OCI-LY7 (cell line): Measurements from ENCODE around the gene RNF41. TPM values are rescaled to one million over a fixed set of nuclear protein-coding genes. Genes with fewer than 3 reads are reported as not detected.

Experiments used
- BruUV-seq: library from RNA; stranded (reverse); fragments of 400-500 nt; replicated peaks from 2 replicates; lab custom pipeline; 2021; lab: Mats Ljungman, UMichigan
- CTCF ChIA-PET: fragments of 300-600 bp; sonication (Branson Sonifier 250); formaldehyde crosslinking; loops from one replicate; lab custom pipeline; 2022; ENCODE audit warnings: antibody characterized with exemption; ENCODE audit not compliant: unreplicated experiment; lab: Charles Lee
- POLR2A ChIA-PET: fragments of 300-600 bp; sonication (Branson Sonifier 250); formaldehyde crosslinking; loops from one replicate; lab custom pipeline; 2022; ENCODE audit warnings: antibody characterized with exemption; lab: Charles Lee
- DNase-seq: peaks from one replicate; pipeline ENCODE4 v3.0.0-alpha.2; 2015; ENCODE audit warnings: low spot score
- H2AFZ ChIP-seq: fragments of 200-600 bp; sonication (generic), shearing (Covaris generic); 2 replicates; pipeline ENCODE4 v1.6.1; 2014; ENCODE audit warnings: mild to moderate bottlenecking, antibody characterized with exemption, low read length, moderate library complexity
- H3K27ac ChIP-seq: fragments of 200-600 bp; sonication (generic); 2 replicates; pipeline ENCODE4 v1.5.1; 2014; ENCODE audit warnings: mixed run types, low read depth, mild to moderate bottlenecking, moderate library complexity, low read length, inconsistent platforms; ENCODE audit not compliant: poor library complexity, severe bottlenecking
- H3K36me3 ChIP-seq: fragments of 200-600 bp; sonication (generic); 2 replicates; pipeline ENCODE4 v1.6.1; 2014; ENCODE audit warnings: mild to moderate bottlenecking, antibody characterized with exemption, low read length, moderate library complexity, mixed read lengths; ENCODE audit not compliant: insufficient read depth
- H3K4me1 ChIP-seq: fragments of 200-600 bp; sonication (generic); 2 replicates; pipeline ENCODE4 v1.5.1; 2014; ENCODE audit warnings: mild to moderate bottlenecking, low read length; ENCODE audit not compliant: insufficient read depth, poor library complexity, severe bottlenecking
- H3K4me2 ChIP-seq: fragments of 200-600 bp; sonication (generic); 2 replicates; pipeline ENCODE4 v1.6.1; 2014; ENCODE audit warnings: mild to moderate bottlenecking, low read length
- H3K4me3 ChIP-seq: fragments of 200-600 bp; sonication (generic); 2 replicates; pipeline ENCODE4 v1.5.1; 2014; ENCODE audit warnings: mild to moderate bottlenecking, low read depth, low read length; ENCODE audit not compliant: poor library complexity, severe bottlenecking
- H3K79me2 ChIP-seq: fragments of 200-600 bp; sonication (generic); 2 replicates; pipeline ENCODE4 v1.6.1; 2016; ENCODE audit warnings: low read depth, mild to moderate bottlenecking, low read length, moderate library complexity, mixed read lengths; ENCODE audit not compliant: insufficient read depth
- H3K9me2 ChIP-seq: fragments of 200-600 bp; sonication (generic); 2 replicates; pipeline ENCODE4 v1.6.1; 2016; ENCODE audit warnings: mild to moderate bottlenecking, low read length, mixed read lengths; ENCODE audit not compliant: insufficient read depth
- H3K9me3 ChIP-seq: fragments of 200-600 bp; sonication (generic); 2 replicates; pipeline ENCODE4 v1.6.1; 2014; ENCODE audit warnings: mild to moderate bottlenecking, mixed run types, low read length, mixed read lengths
- H4K20me1 ChIP-seq: fragments of 200-600 bp; sonication (generic); 2 replicates; pipeline ENCODE4 v1.6.1; 2014; ENCODE audit warnings: mild to moderate bottlenecking, antibody characterized with exemption, low read length, moderate library complexity, mixed read lengths; ENCODE audit not compliant: insufficient read depth
- CTCF ChIP-seq: fragments of 200-600 bp; sonication (generic); conservative IDR thresholded peaks from 2 replicates; pipeline ENCODE4 v1.5.1; 2014; ENCODE audit warnings: mild to moderate bottlenecking, antibody characterized with exemption, low read length, moderate library complexity, mixed read lengths
- EZH2phosphoT487 ChIP-seq: fragments of 200-600 bp; sonication (generic); IDR thresholded peaks from 2 replicates; pipeline ENCODE4 v1.6.1; 2018; ENCODE audit warnings: low read depth, borderline replicate concordance, mild to moderate bottlenecking, mixed run types, antibody characterized with exemption, low read length, moderate library complexity, mixed read lengths
- intact Hi-C: fragments of 100-400 bp; cut with micrococcal nuclease; formaldehyde crosslinking; loops from one replicate; pipeline ENCODE4 v1.10.0; 2022; ENCODE audit not compliant: unreplicated experiment
- total RNA-seq, 2 experiments: library from RNA; depleted of rRNA in 1 of 2; stranded (reverse); fragments of >200 nt in 1 of 2; shearing (Covaris generic) in 1 of 2; gene quantifications; 2 replicates each; pipeline ENCODE4 v1.2.3, GENCODE V29; 2014 to 2022

Gene RNF41
- total RNA-seq, 2 experiments from 2014 or later = 43.7 to 76.1 TPM

GRCh38 chr12:56231184-56231582 is 9.5 kb upstream of the RNF41 start:
- H2AFZ ChIP-seq = no peak overlapping the region
- CTCF ChIA-PET = interaction anchor here (0.6 kb wide), 1 partner anchor 233 kb away, joined by 4 read pairs; no protein-coding TSS in a partner anchor

GRCh38 chr12:56230432-56231183 is 8.9 kb upstream of the RNF41 start:
- no TSS peak for BruUV-seq
- Histone ChIP-seq H3K79me2 (no peaks in the 10 kb centered on the region), H3K9me2 (no peaks in the 10 kb centered on the region), H3K27ac (no peak overlapping the region), H3K36me3 (no peaks in the 10 kb centered on the region; the same call in 1 of the 2 replicates), H3K4me1 (no peaks in the 10 kb centered on the region), H3K4me3 (no peak overlapping the region), H3K9me3 (no peaks in the 10 kb centered on the region), H2AFZ (no peak overlapping the region), H4K20me1 (no peaks in the 10 kb centered on the region), H3K4me2 (no peak overlapping the region)
- CTCF ChIA-PET = interaction anchor here (0.6 kb wide), 2 partner anchors 234 to 1849 kb away, joined by 4 read pairs; no protein-coding TSS in a partner anchor
- intact Hi-C loops = no loop called here
- no peak for DNase-seq
- TF ChIP-seq CTCF (no peak), EZH2phosphoT487 (no peak)
- POLR2A ChIA-PET = interaction anchor here (0.7 to 1.1 kb wide), 2 partner anchors 8 to 22 kb away, joined by 3 to 8 read pairs; no protein-coding TSS in a partner anchor

More at GRCh38 chr12:56231184-56231582, 9.5 kb upstream of the RNF41 start:
- POLR2A ChIA-PET = interaction anchor here (0.7 to 1.1 kb wide), 2 partner anchors 9 to 22 kb away, joined by 3 read pairs; partner anchors contain the start of gene RNF41
- intact Hi-C loops = no loop called here
- H4K20me1 ChIP-seq = no peaks in the 10 kb centered on the region
- no peaks in the 10 kb centered on the region for H3K9me2 ChIP-seq
- H3K9me3 ChIP-seq = no peaks in the 10 kb centered on the region
- no peaks in the 10 kb centered on the region for H3K4me1 ChIP-seq
- no peak for DNase-seq
- no TSS peak for BruUV-seq
- no peak overlapping the region for H3K4me2 ChIP-seq
- no peak overlapping the region for H3K4me3 ChIP-seq
- no peaks in the 10 kb centered on the region for H3K79me2 ChIP-seq
- TF ChIP-seq CTCF (no peak), EZH2phosphoT487 (no peak)
- no peaks in the 10 kb centered on the region; the same call in 1 of the 2 replicates for H3K36me3 ChIP-seq
- H3K27ac ChIP-seq = no peak overlapping the region
